M059J (cell line): ENCODE results near the gene TP53RK. TPM values are rescaled to one million over a fixed set of nuclear protein-coding genes. Genes with fewer than 3 reads are reported as not detected.

Experiments
- DNase-seq: peaks from one replicate; pipeline ENCODE4 v3.0.0-alpha.2; 2012; ENCODE audit warnings: low read depth
- total RNA-seq: library from RNA; depleted of rRNA; stranded (reverse); fragments of >200 nt; shearing (Covaris generic); gene quantifications from 2 replicates; pipeline ENCODE4 v1.2.3, GENCODE V29; 2014; rRNA removed

The TP53RK gene
- total RNA-seq, 1 experiment from 2014 or later, result 28.0 TPM

DNA sequence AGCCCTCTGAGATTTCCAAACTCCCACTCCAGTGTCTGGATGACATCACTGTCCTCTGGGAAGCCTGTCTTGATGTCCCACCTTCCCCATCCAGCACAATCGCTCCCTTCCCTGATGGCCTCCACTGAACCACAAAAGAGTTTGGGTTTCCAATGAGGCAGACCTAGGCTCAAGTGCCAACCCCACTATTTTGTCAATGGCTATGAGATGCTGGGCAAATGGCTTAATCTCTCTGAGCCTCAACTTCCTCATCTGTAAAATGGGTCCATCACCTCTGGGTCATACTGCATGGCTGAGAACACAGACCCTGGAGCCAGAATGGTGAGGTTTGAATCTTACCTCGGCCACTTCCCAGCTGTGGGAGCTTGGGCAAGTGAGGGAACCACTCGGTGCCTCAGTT, 49.7 kb downstream of the TP53RK start:
- peak; percentile 12 for DNase-seq

DNA sequence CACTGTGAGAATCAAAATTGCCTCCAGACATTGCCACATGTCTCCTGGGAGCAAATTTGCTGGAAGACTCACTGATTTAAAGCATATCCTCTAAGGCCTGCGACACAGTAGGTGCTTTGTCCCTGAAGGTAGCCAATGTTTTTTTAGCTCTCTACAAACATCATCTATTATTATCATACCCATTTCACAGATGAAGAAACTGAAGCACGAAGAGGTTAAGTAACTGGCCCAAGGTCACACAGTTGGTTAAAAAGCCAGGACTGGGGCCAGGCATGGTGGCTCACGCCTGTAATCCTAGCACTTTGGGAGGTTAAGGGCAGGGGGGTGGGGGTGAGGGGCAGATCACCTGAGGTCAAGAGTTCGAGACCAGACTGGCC, 50.4 kb downstream of the TP53RK start:
- DNase-seq, result no peak

DNA sequence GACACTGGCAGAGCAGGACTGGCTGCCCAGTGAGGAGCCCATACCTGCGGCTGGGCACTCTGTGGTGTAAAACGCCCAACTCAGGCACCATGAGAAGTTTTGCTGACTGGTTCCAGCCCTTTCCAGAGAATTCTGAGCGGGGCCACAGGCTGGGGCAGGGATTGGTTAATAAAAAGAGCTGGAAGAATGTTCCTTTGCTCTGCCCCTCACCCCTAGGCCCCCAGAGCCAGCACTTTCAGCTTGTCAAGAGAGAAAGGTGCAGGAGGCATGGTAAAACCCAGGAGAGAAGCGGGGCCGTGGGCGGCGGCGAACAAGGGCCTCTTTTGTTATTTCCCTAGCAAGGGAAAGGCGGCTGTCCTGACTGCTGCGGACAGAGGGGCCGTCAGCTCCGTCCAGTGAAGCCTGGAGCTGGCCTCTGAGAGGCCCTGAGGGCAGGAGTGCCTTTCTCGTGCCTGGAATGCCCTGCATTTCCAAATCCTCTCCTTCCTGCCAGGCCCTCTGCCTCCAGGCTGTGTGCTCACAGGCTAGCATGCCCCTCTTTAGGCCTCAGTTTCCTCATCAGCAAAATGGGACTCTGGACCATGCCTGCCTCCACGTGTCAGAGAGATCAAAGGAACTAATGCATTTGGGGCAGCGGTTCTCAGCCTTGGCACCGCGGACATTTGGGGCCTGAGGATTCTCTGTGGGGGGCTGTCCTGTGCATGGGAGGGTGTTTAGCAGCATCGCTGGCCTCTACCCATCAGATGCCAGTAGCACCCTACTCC, 50.9 kb downstream of the TP53RK start:
- DNase-seq, result no peak

DNA sequence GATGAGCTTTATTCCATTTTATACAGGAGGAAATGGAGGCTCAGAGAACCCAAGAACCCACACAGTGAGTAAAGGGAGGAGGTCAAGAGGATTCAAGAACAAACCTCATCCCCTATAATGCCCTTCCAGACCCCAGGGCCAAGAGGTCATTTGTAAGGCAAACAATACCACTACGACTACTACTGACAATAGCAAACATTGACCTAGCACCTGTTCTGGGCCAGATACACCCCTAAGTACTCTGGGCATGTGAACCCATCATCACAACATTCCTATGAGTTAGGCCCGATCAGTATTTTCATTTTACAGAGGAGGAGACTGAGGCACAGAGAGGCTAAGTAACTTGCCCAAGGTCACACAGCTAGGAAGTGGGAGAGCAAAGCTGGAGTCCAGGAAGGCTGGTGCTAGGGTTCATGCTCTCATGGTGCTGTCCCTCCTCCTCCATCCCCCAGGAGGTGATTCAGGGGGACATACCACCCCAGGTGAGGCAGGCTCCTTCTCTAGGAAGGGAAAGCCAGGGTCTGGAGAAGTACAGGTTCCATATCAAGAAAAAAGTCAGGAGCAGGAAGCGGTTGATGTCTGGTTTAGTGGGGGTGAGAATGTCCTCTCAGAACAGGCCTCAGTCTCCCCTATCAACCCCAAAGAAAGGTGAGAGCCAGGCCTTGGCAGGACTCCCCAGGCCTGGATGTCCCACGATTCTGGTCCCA, 51.7 kb downstream of the TP53RK start:
- no peak for DNase-seq

DNA sequence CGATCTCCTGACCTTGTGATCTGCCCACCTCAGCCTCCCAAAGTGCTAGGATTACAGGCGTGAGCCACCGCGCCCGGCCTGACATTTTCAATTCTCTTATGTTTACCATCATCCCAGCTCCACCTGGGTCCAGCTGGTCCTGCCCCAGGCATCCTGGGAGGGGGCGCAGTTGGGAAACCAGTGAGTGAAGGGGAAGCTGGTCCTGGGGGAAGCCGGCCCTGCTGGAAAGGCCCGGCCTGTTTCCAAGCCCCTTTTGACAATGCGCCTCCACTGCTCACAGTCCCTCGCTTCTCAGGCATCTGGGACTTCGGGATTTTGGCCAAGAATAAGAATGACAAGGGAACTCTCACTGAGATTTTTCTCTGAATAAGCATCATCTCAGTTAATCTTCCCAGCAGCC, 52.2 kb downstream of the TP53RK start:
- DNase-seq, result no peak

DNA sequence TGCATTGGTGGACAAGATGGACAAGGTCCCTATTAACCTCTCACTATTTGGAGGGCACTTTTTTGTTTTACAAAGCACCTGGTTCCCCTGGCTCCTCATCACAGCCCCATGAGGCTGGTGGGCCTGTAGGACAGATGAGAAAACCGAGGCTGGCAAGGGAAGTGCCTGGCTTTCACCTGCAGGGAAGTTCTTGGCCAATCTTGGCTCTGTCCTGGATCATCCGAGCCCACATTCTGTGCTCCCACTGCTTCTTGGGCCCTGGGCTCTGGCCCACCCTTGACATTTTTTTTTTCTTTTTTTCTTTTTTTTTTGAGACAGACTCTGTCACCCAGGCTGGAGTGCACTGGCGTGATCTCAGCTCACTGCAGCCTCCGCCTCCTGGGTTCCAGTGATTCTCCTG, 52.7 kb downstream of the TP53RK start:
- no peak for DNase-seq

DNA sequence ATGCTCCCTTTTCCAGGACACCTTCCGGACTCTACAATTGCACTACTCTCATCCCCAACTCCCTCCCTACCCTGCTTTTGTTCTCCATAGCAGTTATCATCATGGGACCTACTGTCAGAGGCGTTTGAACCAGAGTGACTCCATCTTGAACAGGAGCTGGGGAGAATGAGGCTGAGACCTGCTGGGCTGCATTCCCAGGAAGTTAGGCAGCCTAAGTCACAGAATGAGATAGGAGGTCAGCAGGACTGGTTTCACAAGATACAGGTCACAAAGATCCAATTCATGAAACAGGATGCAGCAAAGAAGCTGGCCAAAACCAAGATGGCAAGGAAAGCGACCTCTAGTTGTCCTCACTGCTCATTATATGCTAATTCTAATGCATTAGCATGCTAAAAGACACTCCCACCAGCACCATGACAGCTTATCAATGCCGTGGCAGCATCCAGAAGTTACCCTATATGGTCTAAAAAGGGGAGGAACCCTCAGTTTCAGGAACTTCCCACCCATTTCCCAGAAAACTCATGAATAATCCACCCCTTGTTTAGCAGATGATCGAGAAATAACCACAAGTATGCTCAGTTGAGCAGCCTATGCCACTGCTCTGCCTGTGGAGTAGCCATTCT, 53.6 kb downstream of the TP53RK start:
- no peak for DNase-seq

DNA sequence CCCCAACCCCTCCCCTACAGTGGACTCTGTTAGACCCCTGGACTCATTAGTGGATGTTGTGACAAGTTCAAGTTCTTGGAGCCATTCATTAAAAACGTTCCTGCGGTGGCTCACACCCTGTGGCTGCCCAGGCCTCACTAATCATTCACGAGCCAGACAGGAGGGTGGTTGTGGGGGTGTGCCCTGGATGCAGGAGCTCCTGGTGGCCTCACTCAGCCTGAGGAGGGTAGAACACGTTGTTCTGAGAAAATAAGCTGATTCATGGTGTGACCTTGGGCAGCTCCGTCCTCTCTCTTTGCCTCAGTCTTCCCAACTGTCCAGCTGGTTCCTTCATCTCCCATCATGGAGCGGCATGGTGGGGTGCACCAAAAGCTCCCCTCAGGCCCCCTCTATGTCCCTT, 54.7 kb downstream of the TP53RK start:
- DNase-seq, result no peak

Other genes with a start within 250 kb of the TP53RK start
- gene ZNF334, start 175.9 kb downstream of the TP53RK start, total RNA-seq, result 1.0 and 1.9 TPM in 2 replicates
- not detected in 2 replicates for gene OCSTAMP, start 138.8 kb downstream of the TP53RK start, total RNA-seq
- not detected in 2 replicates for gene SLC13A3, start 38.0 kb downstream of the TP53RK start, total RNA-seq
- 27.6 and 28.5 TPM in 2 replicates for gene SLC2A10, start 20.2 kb upstream of the TP53RK start, total RNA-seq
- 0.02 and 0.15 TPM in 2 replicates for gene EYA2, start 205.4 kb upstream of the TP53RK start, total RNA-seq